Astrocyte of the cerebellum (primary cell): ENCODE data around the gene HECTD2.
"Not testable (repeated sequence)": the region's sequence is repeated elsewhere in the genome, so short reads cannot be mapped to it uniquely, and the experiment has no call there.

Source experiments
- DNase-seq: peaks from one replicate; pipeline ENCODE4 v3.0.0-alpha.2; 2011; ENCODE audit warnings: low read depth
- H3K4me3 ChIP-seq: 2 replicates; pipeline ENCODE4 v1.5.1; 2011; ENCODE audit warnings: mild to moderate bottlenecking, low read depth, low read length, moderate library complexity
- CTCF ChIP-seq: IDR thresholded peaks from 2 replicates; pipeline ENCODE4 v1.5.1; 2012; ENCODE audit warnings: low read length, low read depth, moderate library complexity, mild to moderate bottlenecking; ENCODE audit errors: missing control alignments
- in situ Hi-C: cut with HindIII; loops from 2 replicates; pipeline ENCODE4 v1.10.0; 2017; ENCODE audit warnings: low sequenced_read_pairs

HECTD2 gene

GRCh38 chr10:91374052-91374451, 36.1 kb upstream of the HECTD2 start:
- DNase-seq: no peak
- no peak for TF ChIP-seq CTCF
- in situ Hi-C loops: no loop called here
- H3K4me3 ChIP-seq: no peak overlapping the region

GRCh38 chr10:91378061-91378460, 32.1 kb upstream of the HECTD2 start:
- in situ Hi-C loops: no loop called here
- no peak for TF ChIP-seq CTCF
- peak; percentile 67 for DNase-seq
- H3K4me3 ChIP-seq: no peak overlapping the region

GRCh38 chr10:91380873-91381256, 29.3 kb upstream of the HECTD2 start:
- no peak for DNase-seq
- in situ Hi-C loops: no loop called here
- no peak for TF ChIP-seq CTCF
- H3K4me3 ChIP-seq: no peak overlapping the region

- no peak for TF ChIP-seq CTCF
- H3K4me3 ChIP-seq: no peak overlapping the region
- in situ Hi-C loops: no loop called here
- no peak for DNase-seq
Measured at GRCh38 chr10:91381257-91381891, 28.8 kb upstream of the HECTD2 start.

- no peak overlapping the region for H3K4me3 ChIP-seq
- DNase-seq: no peak
- TF ChIP-seq CTCF: no peak
- in situ Hi-C loops: no loop called here
Measured at GRCh38 chr10:91385306-91386085, 24.6 kb upstream of the HECTD2 start.

GRCh38 chr10:91389636-91390512, 20.3 kb upstream of the HECTD2 start:
- no peak for DNase-seq
- in situ Hi-C loops: no loop called here
- peak; percentile 26 for TF ChIP-seq CTCF
- H3K4me3 ChIP-seq: no peak overlapping the region

- in situ Hi-C loops, DNase-seq: not testable (repeated sequence)
Measured at GRCh38 chr10:91390513-91390825, 19.7 kb upstream of the HECTD2 start.

More at GRCh38 chr10:91390513-91390825, 19.7 kb upstream of the HECTD2 start:
- not testable (repeated sequence) for H3K4me3 ChIP-seq
